Omental fat pad (tissue), 4 donors: ENCODE measurements around the gene EGFL6. TPM values are rescaled to one million over a fixed set of nuclear protein-coding genes. Genes with fewer than 3 reads are reported as not detected.

Experiments
- ATAC-seq: fragments of 150-250 bp; one replicate; pipeline ENCODE4 v1.9.1; 2016; ENCODE audit warnings: mild to moderate bottlenecking, moderate library complexity; ENCODE audit not compliant: low FRiP score
- DNase-seq: peaks from one replicate; pipeline ENCODE4 v3.0.0-alpha.2; 2019; ENCODE audit warnings: low spot score
- CTCF ChIP-seq, 3 donors: fragments of 450-650 bp; IDR thresholded peaks; one replicate each; pipeline ENCODE4 v1.5.1; 2016 to 2017; ENCODE audit warnings: antibody characterized with exemption in 3 of 3, mild to moderate bottlenecking in 3 of 3, moderate library complexity in 2 of 3
- total RNA-seq, 4 donors: library from RNA; depleted of rRNA; stranded (reverse); fragments of >200 nt; gene quantifications; one replicate each; pipeline ENCODE4 v1.1.0, GENCODE V29; 2016

The EGFL6 gene
- total RNA-seq, 4 donors from 2014 or later: 0.63 to 4.2 (median 1.2) TPM; not detected in 1

GRCh38 chrX:13536551-13536950, 32.9 kb upstream of the EGFL6 start:
- ATAC-seq: no peak
- no peak for DNase-seq
- TF ChIP-seq CTCF (IDR thresholded peaks at IDR 0.05): no peak

- no peak for TF ChIP-seq CTCF (IDR thresholded peaks at IDR 0.05)
- ATAC-seq (no peak), DNase-seq (no peak)
Measured at GRCh38 chrX:13538414-13538813, 31.0 kb upstream of the EGFL6 start.

GRCh38 chrX:13540602-13541001, 28.8 kb upstream of the EGFL6 start:
- ATAC-seq (no peak), DNase-seq (no peak)
- no peak for TF ChIP-seq CTCF (IDR thresholded peaks at IDR 0.05)

- no peak for DNase-seq
- ATAC-seq: no peak
- TF ChIP-seq CTCF (IDR thresholded peaks at IDR 0.05): no peak
Measured at GRCh38 chrX:13545726-13546125, 23.7 kb upstream of the EGFL6 start.

GRCh38 chrX:13547671-13548070, 21.7 kb upstream of the EGFL6 start:
- ATAC-seq (no peak), DNase-seq (no peak)
- TF ChIP-seq CTCF (IDR thresholded peaks at IDR 0.05): no peak

GRCh38 chrX:13550346-13550745, 19.1 kb upstream of the EGFL6 start:
- DNase-seq (no peak), ATAC-seq (no peak)
- TF ChIP-seq CTCF (IDR thresholded peaks at IDR 0.05): no peak

GRCh38 chrX:13551610-13552009, 17.8 kb upstream of the EGFL6 start:
- ATAC-seq (no peak), DNase-seq (no peak)
- TF ChIP-seq CTCF (IDR thresholded peaks at IDR 0.05): no peak
